Dedifferentiated amniotic fluid mesenchymal stem cell (primary cell): Measurements from ENCODE around the gene SPDYE3.
A peak's percentile ranks its signal among the peaks of the same experiment; 100 is the strongest.
"Not testable (repeated sequence)": the region's sequence is repeated elsewhere in the genome, so short reads cannot be mapped to it uniquely, and the experiment has no call there.

Source experiments
- DNase-seq: peaks from one replicate; pipeline ENCODE4 v3.0.0-alpha.2; 2016; ENCODE audit errors: extremely low spot score

Gene SPDYE3, protein sequence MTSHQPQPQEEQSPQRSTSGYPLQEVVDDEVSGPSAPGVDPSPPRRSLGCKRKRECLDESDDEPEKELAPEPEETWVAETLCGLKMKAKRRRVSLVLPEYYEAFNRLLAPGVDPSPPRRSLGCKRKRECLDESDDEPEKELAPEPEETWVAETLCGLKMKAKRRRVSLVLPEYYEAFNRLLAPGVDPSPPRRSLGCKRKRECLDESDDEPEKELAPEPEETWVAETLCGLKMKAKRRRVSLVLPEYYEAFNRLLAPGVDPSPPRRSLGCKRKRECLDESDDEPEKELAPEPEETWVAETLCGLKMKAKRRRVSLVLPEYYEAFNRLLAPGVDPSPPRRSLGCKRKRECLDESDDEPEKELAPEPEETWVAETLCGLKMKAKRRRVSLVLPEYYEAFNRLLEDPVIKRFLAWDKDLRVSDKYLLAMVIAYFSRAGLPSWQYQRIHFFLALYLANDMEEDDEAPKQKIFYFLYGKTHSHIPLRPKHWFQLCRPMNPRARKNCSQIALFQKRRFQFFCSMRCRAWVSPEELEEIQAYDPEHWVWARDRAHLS

DNA sequence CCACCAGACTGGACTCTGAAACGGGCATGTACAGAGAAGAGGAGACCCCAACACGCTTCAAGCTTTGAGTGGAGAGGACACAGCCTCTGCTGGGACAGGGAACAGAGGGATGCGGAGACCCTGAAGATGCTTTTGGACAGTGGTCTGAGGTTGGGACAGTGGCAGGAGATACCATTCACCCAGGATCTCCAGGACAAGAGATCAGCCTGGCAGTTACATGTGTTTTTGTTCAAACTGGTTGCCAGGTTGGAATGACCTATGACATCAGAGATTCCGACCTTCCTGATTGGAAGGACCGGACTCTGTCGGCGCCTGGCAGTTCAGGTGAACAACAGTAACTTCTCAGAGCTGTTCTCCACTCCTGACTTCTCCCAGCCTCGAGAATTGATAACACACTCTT, at the start of gene SPDYE3:
Gene SPDYE3 (plus strand): TSS at position 301 of the 400 bp plus-strand sequence. CDS start 184 bp downstream, outside the sequence.
- DNase-seq = not testable (repeated sequence)

GRCh38 chr7:100259984-100260383, 47.5 kb upstream of the SPDYE3 start:
- DNase-seq = not testable (repeated sequence)

- DNase-seq = not testable (repeated sequence)
Observed at GRCh38 chr7:100262896-100263295, 44.6 kb upstream of the SPDYE3 start.

DNA sequence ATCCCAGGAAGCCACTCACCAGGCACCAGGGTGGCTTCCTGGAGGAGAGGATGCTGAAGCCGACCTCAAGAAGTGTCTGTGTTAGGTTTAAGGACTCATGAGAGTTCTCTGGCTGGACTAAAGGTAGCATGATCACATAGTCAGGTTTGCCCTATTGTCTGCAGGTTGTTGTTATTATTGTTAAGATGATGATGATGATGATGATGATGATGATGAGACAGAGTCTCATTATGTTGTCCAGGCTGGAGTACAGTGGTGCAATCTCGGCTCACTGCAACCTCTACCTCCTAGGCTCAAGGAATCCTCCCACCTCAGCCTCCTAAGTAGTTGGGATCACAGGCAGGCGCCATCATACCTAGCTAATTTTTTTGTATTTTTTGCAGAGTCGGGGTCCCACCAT, 43.3 kb upstream of the SPDYE3 start:
- DNase-seq = not testable (repeated sequence)

DNA sequence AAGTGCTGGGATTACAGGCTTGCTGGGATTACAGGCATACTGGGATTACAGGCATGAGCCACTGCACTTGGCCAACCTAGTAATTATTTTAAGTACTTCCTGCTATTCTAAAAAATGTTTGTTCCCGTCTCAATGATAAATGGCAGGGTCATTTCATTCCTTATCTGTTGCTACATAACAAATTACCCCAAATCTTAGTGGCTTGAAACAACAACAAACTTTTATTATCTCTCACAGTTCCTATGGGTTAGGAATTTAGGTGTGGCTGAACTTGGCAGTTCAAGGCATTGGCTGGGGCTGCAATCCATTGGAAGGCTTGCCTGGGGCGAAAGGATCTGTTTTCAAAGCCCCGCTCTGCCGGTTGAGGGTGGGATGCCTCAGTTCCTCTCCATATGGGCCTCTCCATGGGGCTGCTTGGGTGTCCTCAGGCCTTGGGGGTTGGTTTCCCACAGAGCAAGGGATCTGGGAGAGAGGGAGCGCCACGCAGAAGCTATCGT, 42.8 kb upstream of the SPDYE3 start:
- not testable (repeated sequence) for DNase-seq

- DNase-seq = not testable (repeated sequence)
Observed at GRCh38 chr7:100265851-100266250, 41.7 kb upstream of the SPDYE3 start.

- DNase-seq = no peak
Observed at GRCh38 chr7:100266576-100267354, 40.7 kb upstream of the SPDYE3 start.

- DNase-seq = no peak
Observed at GRCh38 chr7:100267648-100268047, 39.9 kb upstream of the SPDYE3 start.

DNA sequence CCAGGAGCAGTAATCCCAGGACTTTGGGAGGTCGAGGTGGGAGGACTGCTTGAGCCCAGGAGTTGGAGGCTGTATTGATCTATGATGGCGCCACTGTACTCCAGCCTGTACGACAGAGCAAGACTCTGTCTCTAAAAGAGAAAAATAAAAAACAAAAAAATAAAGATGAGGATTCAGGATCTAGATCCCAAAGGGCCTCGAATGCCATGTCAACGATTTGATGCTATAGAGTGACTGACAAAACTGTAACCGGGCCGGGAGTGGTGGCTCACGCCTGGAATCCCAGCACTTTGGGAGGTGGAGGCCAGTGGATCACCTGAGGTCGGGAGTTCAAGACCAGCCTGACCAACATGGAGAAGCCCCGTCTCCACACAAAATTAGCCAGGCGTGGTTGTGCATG, 38.6 kb upstream of the SPDYE3 start:
- DNase-seq = not testable (repeated sequence)

DNA sequence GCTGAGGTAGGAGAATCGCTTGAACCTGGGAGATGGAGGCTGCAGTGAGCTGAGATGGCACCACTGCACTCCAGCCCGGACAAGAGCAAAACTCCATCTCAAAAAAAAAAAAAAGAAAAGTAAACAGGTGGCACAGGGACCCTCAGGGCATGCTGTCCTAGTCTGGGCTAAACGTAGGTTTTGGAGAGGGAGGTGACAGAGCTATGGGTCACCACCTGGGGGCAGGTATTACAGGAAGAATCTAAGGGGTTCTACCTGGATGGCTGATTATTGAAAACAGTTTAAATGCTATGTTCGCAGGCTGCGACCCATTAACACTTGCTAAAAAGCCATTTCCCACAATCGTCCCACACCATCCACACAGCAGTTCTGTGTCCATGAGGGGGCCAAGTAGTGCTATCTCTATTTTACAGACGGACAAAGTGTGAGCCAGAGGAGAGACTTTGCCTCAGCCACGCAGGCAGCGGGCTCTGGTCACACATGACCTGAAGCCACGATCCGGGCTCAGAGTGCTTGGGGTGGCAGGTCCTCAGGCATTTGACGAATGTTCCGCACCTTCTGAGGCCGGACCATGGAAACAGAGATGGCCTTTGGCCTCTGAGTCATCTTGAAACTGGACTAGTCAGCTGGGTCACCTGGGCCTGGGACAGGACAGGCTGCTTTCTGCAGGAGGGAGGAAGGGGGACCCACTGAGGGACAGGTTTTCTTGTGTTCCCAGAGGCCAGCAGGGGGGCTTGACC, 38.0 kb upstream of the SPDYE3 start:
- not testable (repeated sequence) for DNase-seq

GRCh38 chr7:100270046-100270918, 37.2 kb upstream of the SPDYE3 start:
- DNase-seq = not testable (repeated sequence)

DNA sequence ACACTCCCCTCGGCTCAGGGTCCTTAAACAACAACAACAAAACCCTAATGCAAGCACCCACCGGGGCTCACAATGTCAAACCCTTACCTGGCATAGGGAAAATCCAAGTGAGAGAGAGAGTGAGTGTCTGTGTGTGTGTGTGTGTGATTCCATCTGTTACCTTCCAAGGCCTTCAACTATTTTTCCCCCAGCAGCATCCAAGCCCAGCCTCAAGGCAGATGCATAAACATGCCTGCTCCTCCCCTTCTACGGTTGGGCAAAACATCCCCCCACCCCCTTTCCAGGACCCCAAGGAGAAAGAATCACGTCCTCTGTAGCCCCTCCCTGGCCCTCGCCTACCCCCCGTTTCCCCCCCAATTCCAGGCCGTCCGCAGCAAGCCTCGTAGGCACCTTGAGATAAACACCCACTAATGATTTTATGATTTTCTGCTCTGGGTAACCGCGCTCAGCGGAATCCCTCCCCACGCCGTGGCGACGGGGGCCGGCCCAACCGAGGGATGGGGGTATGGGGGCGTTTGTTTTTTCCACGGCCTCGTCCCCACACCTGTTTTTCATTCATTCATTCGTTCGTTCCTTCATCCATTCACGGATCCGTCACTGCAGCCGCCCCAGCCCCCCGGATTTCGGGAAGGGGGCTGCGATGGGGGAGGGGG, 36.4 kb upstream of the SPDYE3 start:
- DNase-seq = not testable (repeated sequence)

DNA sequence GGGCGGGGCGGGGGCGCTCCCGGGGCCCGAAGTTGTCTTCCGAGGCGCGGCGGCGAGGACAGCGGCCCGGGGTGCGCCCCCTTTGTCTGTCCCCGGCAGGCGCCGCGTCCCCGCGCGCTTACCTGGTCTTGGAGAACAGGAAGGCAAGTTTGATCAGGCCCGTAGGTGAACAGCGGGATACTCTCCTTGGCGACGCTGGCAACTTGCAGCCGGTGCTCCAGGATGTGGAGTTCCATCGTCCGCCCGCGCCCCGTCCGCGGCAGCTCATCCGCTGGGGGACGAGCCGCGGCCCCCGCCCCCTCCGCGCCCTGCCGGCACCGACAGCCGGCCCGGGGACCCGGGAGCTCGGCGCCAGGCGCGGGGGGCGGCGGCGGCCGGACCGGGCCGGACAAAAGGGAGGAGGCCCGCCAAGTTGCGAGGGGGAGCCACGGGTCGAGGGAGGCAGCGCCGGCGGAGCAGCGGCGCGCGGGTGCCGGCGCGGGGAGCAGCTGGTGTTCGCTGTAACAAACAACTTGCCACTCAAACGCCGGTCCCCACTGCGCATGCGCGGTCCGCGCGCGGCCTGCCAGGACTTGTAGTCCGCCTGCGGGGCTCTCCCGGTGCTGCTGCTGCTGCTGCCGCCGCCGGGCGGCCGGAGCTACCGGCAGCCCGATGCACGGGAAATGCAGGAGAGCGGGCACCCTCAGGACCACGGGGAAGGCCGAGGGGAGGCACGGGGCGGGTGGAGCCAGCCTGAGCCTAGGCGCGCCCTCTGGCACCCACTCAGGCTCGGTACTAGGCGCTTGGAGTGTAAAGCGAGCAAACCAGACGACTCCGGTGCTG, 35.6 kb upstream of the SPDYE3 start:
- peak; percentile 92 for DNase-seq

- not testable (repeated sequence) for DNase-seq
Observed at GRCh38 chr7:100272538-100272902, 35.0 kb upstream of the SPDYE3 start.

GRCh38 chr7:100275120-100275519, 32.4 kb upstream of the SPDYE3 start:
- DNase-seq = no peak

DNA sequence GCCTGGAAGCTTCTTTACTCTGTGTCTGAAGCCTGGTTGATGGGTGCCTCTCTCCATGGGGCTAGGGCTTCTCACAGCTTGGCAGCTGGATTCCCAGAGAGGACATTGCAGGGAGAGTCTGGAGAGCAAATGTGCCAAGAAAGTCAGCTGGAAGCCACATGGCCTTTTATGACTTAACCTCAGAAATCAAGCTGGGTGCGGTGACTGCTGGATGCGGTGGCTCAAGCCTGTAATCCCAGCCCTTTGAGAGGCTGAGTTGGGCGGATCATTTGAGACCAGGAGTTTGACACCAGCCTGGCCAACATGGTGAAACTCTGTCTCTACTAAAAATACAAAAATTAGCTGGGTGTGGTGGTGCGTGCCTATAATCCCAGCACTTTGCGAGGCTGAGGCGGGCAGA, 31.4 kb upstream of the SPDYE3 start:
- not testable (repeated sequence) for DNase-seq

GRCh38 chr7:100282069-100282608, 25.4 kb upstream of the SPDYE3 start:
- DNase-seq = not testable (repeated sequence)

- DNase-seq = not testable (repeated sequence)
Observed at GRCh38 chr7:100283147-100283546, 24.4 kb upstream of the SPDYE3 start.
